SU-DHL-6 (cell line): ENCODE measurements around the gene CACNA2D1.

ENCODE experiments used
- EZH2phosphoT487 ChIP-seq: fragments of 200-600 bp; sonication (generic), shearing (Covaris generic); conservative IDR thresholded peaks from 2 replicates; pipeline ENCODE4 v1.6.1; 2018; ENCODE audit warnings: mild to moderate bottlenecking, antibody characterized with exemption, low read length, moderate library complexity, mixed read lengths
- TF ChIP-seq, protein P1 (sequence below): fragments of 200-600 bp; sonication (generic); IDR thresholded peaks from one replicate; pipeline ENCODE4 v1.5.1; 2017; ENCODE audit warnings: antibody characterized with exemption, mild to moderate bottlenecking, low read length, moderate library complexity; ENCODE audit not compliant: insufficient read depth, poor library complexity, severe bottlenecking

DNA sequence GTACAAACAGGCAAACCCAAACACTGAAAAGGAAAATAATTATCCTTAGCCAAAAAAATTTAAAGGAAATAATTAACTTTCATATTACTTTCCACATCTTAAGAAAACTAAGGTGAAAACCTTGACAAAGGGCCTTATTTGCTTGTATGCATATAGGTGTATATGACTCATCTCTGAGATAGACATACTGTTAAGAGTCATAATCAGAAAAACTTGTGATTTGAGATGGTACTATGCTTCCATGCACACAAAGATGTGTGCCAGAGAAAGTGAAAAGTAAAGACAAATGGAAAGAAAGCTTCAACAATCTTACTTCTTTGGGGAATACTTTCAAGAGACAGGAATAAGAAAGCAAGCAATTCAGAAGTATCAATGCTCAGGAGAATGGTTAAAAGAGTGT lies 3.3 kb upstream of the CACNA2D1 start:
- TF ChIP-seq, protein P1, sequence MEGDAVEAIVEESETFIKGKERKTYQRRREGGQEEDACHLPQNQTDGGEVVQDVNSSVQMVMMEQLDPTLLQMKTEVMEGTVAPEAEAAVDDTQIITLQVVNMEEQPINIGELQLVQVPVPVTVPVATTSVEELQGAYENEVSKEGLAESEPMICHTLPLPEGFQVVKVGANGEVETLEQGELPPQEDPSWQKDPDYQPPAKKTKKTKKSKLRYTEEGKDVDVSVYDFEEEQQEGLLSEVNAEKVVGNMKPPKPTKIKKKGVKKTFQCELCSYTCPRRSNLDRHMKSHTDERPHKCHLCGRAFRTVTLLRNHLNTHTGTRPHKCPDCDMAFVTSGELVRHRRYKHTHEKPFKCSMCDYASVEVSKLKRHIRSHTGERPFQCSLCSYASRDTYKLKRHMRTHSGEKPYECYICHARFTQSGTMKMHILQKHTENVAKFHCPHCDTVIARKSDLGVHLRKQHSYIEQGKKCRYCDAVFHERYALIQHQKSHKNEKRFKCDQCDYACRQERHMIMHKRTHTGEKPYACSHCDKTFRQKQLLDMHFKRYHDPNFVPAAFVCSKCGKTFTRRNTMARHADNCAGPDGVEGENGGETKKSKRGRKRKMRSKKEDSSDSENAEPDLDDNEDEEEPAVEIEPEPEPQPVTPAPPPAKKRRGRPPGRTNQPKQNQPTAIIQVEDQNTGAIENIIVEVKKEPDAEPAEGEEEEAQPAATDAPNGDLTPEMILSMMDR, result no peak
- no peak for TF ChIP-seq EZH2phosphoT487
